HG03442 (cell line): ENCODE data around the gene ZMIZ1.

ENCODE experiments used
- ATAC-seq: cut with Tn5 transposase; IDR thresholded peaks from one replicate; pipeline ENCODE4 v1.9.1; 2021; ENCODE audit warnings: mild to moderate bottlenecking, moderate library complexity; ENCODE audit not compliant: unreplicated experiment

The ZMIZ1 gene

GRCh38 chr10:79254333-79255006, 185.7 kb downstream of the ZMIZ1 start:
- no peak for ATAC-seq

GRCh38 chr10:79255007-79255507, 186.3 kb downstream of the ZMIZ1 start:
- peak; percentile 36 for ATAC-seq

- ATAC-seq: no peak
Measured at GRCh38 chr10:79256264-79256806, 187.6 kb downstream of the ZMIZ1 start.

GRCh38 chr10:79258894-79259293, 190.1 kb downstream of the ZMIZ1 start:
- ATAC-seq: no peak

DNA sequence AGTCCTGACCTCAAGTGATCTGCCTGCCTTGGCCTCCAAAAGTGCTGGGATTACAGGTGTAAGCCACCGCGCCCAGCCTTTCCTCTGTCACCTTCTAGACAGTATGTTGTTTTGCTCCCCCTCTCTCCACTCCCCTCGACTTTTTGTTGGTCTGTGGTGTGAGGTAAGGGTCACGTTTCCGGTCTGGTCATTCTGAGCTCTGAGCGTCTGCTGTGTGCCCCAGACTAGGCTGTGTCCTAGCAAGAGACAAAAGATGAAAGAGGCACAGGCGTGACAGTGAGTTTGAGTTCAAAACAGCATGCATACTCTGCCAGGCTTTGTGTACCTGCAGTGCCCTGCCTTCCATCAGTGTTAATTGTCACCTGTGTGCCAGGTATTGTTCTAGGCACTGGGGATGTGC, 191.1 kb downstream of the ZMIZ1 start:
- ATAC-seq: no peak

DNA sequence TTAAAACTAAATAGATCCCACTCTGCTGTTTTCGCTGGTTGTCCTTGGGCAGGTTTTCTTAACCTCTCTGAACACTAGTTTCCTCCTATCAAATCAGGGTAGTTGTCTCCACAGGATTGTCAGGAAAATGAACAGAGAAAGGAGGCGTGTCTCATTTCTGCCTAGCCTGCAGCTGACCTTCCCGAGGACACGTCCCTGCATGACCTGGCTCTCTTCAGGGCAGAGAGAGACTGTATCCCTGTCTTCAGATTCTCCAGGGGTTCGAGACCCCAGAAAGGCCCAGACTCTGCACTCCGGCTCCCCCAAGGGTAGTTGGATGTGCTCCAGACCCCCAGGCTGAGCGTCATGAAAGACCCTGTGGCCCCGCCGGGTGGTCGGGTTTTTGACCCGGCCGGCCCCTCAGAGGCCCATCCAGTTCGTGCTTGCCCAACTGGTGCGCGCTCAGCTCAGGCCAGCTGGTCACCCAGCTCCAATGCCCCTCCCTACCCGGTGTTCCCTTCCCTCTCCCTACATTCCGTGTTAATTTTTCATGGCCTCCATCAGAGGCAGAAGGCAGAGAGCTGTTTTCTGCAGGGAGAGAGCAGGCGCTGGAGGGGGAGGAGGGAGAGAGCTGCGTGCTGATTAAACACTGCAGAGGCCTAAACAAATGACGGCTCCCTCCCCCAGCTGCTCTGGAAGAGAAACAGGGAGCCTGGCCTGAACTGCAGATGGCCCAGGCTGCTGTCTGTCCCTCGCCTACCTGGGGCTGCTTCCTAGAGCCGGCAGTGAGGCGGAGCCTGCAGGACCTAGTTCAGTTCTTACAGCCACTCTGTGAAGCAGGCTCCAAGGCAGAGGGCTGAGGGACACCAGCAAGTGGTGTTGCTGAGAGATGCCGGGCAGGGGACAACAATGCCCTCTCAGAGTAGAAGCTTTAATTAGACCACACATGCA, 192.3 kb downstream of the ZMIZ1 start:
- no peak for ATAC-seq

DNA sequence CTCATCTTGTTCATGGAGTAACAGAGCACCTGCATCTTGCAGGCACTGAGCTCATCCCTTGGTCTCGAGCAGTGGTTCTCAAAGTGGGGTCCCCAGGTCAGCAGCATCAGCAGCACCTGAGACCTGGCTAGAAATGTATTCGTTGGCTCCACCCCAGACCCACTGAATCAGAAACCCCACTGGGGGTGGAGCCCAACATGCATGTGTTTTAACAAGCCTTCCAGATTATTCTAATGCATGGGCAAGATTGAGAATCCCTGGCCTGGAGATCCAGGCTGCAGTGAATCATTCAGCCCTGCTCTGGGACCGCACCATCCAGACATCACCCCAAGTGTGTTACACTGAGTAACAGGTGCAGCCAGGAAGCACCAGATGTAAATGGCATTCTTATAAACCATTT, 193.4 kb downstream of the ZMIZ1 start:
- no peak for ATAC-seq

DNA sequence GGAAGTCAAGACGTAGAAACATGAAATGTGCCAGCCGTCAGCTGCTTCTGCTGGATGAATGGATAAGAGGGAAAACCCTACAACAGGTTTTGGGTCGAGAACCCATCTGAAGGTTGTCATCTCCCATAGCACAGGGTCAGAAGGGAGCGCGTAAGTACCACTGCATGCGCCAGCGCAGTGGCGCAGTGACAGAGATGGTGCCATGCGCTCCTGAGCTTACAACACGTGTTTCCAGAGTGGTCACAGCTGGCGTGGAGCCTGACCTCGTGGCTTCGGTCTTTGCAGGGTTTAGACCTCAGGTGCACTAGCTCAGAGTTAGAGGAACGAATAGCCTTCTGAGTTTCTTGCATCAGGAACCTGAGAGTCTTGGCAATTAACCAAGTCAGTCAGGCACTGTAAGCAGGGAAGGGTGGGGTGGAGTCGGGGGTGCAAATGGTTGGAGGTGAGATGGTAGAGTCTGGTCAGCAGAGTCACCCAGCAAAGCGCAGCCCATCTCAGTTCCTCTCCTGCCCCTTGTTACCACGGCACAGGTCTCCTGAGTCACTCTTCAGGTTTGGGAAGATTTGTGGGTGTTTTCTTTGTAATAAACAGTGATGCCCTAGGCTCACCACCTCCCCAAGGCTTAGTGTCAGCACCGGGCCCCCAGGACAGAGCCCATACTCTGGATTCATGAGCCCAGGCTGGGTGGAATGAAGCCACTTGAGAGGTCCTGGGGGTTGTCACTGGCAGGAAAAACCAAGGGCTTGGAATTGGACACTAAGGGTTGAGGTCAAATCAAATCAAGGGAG, 194.4 kb downstream of the ZMIZ1 start:
- ATAC-seq: no peak

GRCh38 chr10:79263939-79264338, 195.2 kb downstream of the ZMIZ1 start:
- no peak for ATAC-seq

DNA sequence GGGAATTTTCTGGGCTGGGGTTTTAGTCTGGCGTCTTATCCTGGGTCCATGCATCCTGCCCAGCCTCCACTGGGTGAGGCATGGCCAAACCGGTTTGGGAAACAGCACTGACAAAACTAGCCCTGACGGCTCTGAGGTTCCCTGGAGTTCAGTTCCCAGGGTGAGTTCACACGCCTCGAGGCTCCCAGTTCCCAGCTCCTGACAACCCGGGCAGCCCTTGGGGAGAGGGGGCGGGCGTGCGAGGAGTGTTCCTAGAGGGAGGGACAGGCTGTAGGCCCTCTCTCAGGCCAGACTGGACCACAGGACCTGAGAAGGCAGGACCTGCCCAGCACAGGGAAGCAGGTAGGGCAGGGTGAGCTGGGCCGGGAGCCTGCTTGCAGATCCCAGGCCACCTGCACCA, 196.2 kb downstream of the ZMIZ1 start:
- ATAC-seq: no peak

GRCh38 chr10:79266084-79266483, 197.3 kb downstream of the ZMIZ1 start:
- peak; percentile 37 for ATAC-seq

DNA sequence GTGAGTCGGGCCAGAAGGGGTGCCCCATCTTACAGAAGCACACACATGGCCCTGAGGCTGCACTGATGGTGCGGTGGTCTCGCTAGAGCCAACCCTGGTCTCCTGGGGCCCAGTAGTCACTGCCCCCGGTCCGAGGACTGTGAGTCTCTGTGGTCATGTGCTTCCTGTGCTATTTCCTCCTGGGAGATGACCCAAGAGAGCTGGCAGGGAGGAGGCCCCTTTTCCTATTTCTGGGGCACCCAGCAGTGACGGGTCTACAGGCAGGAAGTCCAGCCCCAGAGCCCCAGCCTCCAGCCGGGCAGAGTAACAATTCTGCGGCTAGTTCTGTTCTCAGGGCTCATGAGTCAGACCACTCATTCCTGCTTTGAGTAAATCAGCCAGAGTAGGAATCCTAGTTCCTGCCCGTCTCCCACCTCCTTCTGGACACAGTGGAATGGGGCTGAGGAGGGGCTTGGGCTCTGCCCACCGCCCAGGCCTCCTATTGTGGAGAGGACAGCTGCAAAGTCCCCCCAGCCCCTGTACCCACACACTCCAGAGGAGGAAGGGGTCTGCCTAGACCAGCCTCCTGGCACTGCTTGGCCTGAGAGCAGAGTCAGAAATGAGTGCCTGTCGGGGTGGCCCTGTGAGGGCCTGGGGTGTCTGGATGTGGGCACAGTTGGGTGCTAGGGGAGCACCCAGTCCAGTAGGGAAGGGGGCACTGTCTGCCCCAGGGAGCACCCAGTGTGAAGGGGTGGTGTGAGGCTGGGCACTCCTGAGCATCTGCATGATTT, 198.0 kb downstream of the ZMIZ1 start:
- ATAC-seq: peak; percentile 78

DNA sequence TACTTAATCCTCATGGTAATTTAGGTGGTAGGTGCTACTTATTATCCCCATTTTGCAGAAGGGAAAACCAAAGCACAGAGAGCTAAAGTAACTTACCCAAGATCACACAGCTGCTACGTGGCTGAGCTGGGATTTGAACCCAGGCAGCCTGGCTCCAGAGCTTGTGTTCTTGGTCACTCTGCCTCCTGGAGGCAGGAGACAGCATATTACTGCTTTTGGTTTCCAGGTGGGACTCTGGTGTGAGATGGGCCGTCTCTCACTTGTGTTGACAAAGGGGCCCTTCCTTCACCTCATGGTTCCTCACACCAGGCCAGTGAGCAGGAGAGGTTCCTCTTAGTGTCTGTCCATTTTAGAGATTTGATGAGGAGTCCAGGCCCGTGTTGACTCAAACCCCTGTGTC, 198.7 kb downstream of the ZMIZ1 start:
- no peak for ATAC-seq

- ATAC-seq: no peak
Measured at GRCh38 chr10:79268161-79268601, 199.4 kb downstream of the ZMIZ1 start.

- no peak for ATAC-seq
Measured at GRCh38 chr10:79268742-79269141, 200.0 kb downstream of the ZMIZ1 start.

GRCh38 chr10:79269443-79269842, 200.7 kb downstream of the ZMIZ1 start:
- no peak for ATAC-seq

DNA sequence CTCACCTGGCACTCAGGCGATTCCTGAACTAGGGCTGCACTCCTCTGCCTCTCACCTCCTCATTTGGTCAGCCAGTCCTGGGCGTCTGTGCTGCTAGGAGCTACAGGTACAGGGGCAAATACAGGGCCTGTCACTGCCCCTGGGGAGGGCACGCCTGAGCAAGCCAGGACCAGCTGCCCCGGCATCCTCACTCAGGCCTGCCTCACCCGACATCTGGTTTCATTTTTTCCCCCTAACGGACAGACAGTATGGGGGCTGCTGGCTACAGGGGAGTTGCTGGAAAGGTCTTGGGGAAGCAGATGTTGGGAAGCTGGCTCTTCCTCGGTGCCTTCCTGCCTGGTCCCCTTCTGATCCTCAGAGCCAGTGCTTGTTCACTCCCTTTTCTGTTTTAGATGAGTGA, 201.2 kb downstream of the ZMIZ1 start:
- ATAC-seq: no peak

DNA sequence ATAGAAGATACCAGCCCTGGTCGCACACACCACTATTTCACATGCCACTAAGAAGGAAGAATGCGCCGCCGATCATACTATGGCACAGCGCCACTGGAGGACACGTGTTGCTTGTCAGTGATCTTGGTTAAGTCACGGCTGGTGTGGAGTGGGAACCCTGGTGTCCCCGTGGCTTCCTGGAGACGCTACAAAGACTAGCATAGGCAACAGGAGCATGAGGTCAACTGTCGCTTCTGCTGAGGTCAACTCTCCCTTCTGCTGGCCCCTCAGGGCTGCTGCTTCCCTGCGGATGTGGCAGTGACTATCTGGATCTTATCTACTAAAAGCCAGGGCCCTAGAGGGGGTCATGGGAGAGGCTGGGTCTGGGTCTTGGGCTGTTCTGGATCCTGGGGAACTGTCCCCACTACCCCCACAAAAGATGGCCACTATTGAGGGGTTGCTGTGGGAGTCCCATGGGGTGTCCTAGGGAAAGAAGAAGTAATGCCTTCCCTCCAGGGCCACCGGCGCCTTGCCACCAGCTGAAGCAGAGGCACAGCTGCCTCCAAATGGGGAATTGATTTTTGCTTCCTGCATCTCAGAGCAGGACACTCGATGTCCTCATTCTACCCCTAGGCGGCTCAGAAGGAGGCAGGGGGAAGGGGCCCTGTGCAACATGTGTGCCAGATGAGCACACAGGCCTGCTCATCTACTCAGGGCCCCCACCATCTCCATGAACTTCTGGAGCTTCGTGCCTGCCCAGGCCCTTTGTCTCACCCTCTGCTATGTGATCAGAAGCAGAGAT, 201.9 kb downstream of the ZMIZ1 start:
- no peak for ATAC-seq

DNA sequence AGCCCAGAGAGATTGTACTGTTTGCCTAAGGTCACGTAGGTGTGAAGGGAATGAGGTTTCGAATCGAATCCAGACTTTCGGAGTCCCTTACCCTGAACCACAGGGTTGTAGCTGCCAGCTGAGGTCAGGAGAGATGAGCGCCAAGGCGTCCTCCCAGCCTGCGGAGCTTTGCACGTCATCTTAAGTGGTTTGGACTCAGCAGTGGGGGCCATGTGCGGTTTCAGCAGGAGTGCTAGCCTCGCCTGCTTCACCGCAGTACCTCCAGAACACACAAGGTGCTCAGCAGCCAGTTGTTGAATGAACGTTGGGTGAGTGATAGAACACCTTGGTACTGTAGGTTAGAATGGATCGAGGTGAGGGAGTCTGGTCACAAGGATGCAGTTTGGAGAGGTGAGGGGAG, 203.6 kb downstream of the ZMIZ1 start:
- no peak for ATAC-seq
